Measurements from ENCODE around the gene STX4. TPM values are rescaled to one million over a fixed set of nuclear protein-coding genes. Genes with fewer than 3 reads are reported as not detected.

The STX4 gene
- total RNA-seq, 1 donor from 2014 or later, result 6.6 TPM

DNA sequence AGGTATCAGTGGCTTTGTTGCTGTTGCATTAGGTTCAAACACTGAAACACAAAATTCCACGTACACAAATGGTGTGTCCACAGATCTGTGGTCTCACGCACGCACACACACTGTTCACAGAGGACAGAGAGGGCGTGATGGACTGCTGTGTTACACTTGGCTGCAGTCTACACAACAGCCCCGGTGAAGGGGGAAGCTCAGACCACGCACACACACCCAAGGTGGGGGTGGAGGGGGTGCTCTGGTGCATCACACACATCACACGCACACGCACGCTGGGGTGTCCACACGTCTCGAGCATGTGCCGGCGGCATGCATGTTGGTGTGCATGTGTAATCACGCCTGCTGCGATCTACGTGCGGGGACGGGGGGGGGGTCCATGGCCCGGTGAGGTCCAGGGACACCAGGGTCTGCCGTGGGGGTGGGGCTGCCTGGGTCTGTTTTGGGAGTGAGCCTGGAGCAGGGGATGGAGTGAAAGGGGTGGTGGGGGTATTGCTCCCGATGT lies 41.0 kb upstream of the STX4 start:
- Histone ChIP-seq H3K4me2 (no peak overlapping the region), H3K36me3 (no peaks in the 10 kb centered on the region), H3K27me3 (peaks cover 17% of the 10 kb centered on the region), H3K79me2 (ENCODE audit: low read depth) (no peaks in the 10 kb centered on the region), H3K27ac (no peak overlapping the region), H3K4me3 (no peak overlapping the region), H3K9me3 (ENCODE audit: low read depth) (no peaks in the 10 kb centered on the region), H2AFZ (replicated peaks) (no peak overlapping the region), H4K20me1 (ENCODE audit: low read depth) (no peaks in the 10 kb centered on the region), H3K4me1 (peaks cover 8% of the 10 kb centered on the region), H3K9ac (no peak overlapping the region), H3F3A (ENCODE audit: low read depth) (peaks cover 15% of the 10 kb centered on the region)
- TF ChIP-seq EZH2phosphoT487 (IDR thresholded peaks at IDR 0.05), result no peak
- TF ChIP-seq, protein P1, sequence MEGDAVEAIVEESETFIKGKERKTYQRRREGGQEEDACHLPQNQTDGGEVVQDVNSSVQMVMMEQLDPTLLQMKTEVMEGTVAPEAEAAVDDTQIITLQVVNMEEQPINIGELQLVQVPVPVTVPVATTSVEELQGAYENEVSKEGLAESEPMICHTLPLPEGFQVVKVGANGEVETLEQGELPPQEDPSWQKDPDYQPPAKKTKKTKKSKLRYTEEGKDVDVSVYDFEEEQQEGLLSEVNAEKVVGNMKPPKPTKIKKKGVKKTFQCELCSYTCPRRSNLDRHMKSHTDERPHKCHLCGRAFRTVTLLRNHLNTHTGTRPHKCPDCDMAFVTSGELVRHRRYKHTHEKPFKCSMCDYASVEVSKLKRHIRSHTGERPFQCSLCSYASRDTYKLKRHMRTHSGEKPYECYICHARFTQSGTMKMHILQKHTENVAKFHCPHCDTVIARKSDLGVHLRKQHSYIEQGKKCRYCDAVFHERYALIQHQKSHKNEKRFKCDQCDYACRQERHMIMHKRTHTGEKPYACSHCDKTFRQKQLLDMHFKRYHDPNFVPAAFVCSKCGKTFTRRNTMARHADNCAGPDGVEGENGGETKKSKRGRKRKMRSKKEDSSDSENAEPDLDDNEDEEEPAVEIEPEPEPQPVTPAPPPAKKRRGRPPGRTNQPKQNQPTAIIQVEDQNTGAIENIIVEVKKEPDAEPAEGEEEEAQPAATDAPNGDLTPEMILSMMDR (IDR thresholded peaks at IDR 0.05), result no peak
- no peak for TF ChIP-seq EZH2 (IDR thresholded peaks at IDR 0.05)
- Mint-ChIP-seq H3K27ac (no peak overlapping the region), H3K4me3 (no peak overlapping the region), H3K27me3 (ENCODE audit: insufficient read depth, low read depth) (peaks cover 4% of the 10 kb centered on the region), H3K36me3 (peaks cover 3% of the 10 kb centered on the region), H3K9me3 (no peaks in the 10 kb centered on the region), H3K4me1 (peaks cover 5% of the 10 kb centered on the region)
- DNase-seq (ENCODE audit: low spot score), result no peak

DNA sequence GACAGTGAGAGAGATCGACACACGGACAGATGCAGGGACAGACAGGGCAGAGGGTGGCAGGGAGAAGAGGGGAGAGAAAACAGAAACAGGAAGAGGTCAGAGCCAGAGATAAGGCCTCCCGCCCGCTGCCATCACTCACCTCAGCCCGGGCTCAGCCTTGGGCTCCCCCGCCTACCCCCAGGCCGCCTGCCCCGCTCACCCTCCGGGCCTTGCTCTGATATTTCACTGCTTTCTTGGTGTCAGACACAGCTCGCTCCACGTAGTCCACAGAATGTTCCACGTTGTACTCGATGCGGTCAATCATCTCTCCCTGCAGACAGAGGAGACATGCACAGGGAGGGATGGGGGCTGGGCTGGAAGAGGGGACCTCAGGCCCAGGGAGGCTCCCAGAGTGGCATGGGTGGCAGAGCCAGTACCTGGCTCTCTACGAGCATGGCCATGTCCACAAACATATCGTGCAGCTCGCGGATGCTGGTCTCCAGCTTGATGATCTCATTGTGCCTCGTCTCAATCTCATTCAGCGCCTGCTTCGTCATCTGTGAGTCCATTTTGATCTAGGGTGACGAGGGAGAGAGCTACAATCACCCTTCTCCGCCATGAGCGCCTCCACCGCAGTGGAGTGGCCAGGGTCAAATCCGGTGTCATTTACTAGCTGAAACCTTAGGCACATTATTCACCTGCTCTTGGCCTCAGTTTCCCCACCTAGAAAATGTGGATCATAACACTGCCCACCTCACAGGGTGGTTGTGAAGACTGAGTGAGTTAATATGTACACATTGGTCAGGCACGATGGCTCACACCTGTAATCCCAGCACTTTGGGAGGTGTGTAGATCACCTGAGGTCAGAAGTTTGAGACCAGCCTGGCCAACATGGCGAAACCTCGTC lies 40.2 kb upstream of the STX4 start:
- no peak overlapping the region for H3K4me2 ChIP-seq
- Mint-ChIP-seq H3K4me3 (no peak overlapping the region), H3K27ac (no peak overlapping the region), H3K36me3 (peaks cover 3% of the 10 kb centered on the region), H3K4me1 (peaks cover 5% of the 10 kb centered on the region), H3K27me3 (ENCODE audit: insufficient read depth, low read depth) (peaks cover 7% of the 10 kb centered on the region), H3K9me3 (no peaks in the 10 kb centered on the region)
- peaks cover 23% of the 10 kb centered on the region for H3F3A ChIP-seq (ENCODE audit: low read depth)
- H3K27ac ChIP-seq, result no peak overlapping the region
- H3K36me3 ChIP-seq, result no peaks in the 10 kb centered on the region
- no peak overlapping the region for H3K4me3 ChIP-seq
- DNase-seq (ENCODE audit: low spot score), result no peak
- H4K20me1 ChIP-seq (ENCODE audit: low read depth), result no peaks in the 10 kb centered on the region
- H3K9ac ChIP-seq, result no peak overlapping the region
- H3K27me3 ChIP-seq, result peaks cover 26% of the 10 kb centered on the region
- no peaks in the 10 kb centered on the region for H3K79me2 ChIP-seq (ENCODE audit: low read depth)
- no peaks in the 10 kb centered on the region for H3K9me3 ChIP-seq (ENCODE audit: low read depth)
- no peak overlapping the region for H2AFZ ChIP-seq (replicated peaks)
- H3K4me1 ChIP-seq, result peaks cover 8% of the 10 kb centered on the region
- TF ChIP-seq, protein P1 (IDR thresholded peaks at IDR 0.05), result no peak
- TF ChIP-seq EZH2phosphoT487 (IDR thresholded peaks at IDR 0.05) (no peak), EZH2 (IDR thresholded peaks at IDR 0.05) (no peak)

DNA sequence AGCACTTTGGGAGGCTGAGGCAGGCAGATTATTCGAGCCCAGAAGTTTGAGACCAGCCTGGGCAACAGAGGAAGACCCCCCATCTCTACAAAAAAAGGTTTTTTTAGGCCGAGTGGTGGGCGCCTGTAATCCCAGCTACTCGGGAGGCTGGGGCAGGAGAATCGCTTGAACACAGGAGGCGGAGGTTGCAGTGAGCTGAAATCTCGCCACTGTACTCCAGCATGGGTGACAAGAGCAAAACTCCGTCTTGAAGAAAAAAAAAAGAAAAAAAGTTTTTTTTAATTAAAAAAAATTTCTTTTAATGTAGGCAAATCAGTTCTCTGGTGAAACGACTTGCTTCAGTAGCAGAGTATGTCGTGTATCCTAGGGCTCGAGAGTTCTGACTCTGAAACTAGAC lies 37.4 kb upstream of the STX4 start:
- Histone ChIP-seq H3K27me3 (peaks cover 36% of the 10 kb centered on the region), H3K27ac (no peak overlapping the region), H3K9ac (no peak overlapping the region), H3K9me3 (ENCODE audit: low read depth) (no peaks in the 10 kb centered on the region), H3K4me3 (no peak overlapping the region), H3K79me2 (ENCODE audit: low read depth) (no peaks in the 10 kb centered on the region), H3F3A (ENCODE audit: low read depth) (peaks cover 28% of the 10 kb centered on the region), H2AFZ (replicated peaks) (no peak overlapping the region), H3K4me1 (peaks cover 8% of the 10 kb centered on the region), H4K20me1 (ENCODE audit: low read depth) (no peaks in the 10 kb centered on the region), H3K4me2 (no peak overlapping the region), H3K36me3 (no peaks in the 10 kb centered on the region)
- H3K27me3 Mint-ChIP-seq (ENCODE audit: insufficient read depth, low read depth), result peaks cover 8% of the 10 kb centered on the region
- no peak for TF ChIP-seq EZH2phosphoT487 (IDR thresholded peaks at IDR 0.05)
- TF ChIP-seq, protein P1 (IDR thresholded peaks at IDR 0.05), result no peak
- H3K36me3 Mint-ChIP-seq, result peaks cover 3% of the 10 kb centered on the region
- H3K4me1 Mint-ChIP-seq, result peaks cover 5% of the 10 kb centered on the region
- H3K27ac Mint-ChIP-seq, result no peak overlapping the region
- H3K4me3 Mint-ChIP-seq, result peak overlapping the region; percentile 73
- DNase-seq (ENCODE audit: low spot score), result no peak
- no peaks in the 10 kb centered on the region for H3K9me3 Mint-ChIP-seq
